ENCODE measurements around the gene ARHGAP42. TPM values are rescaled to one million over a fixed set of nuclear protein-coding genes. Genes with fewer than 3 reads are reported as not detected.

ARHGAP42 gene
- total RNA-seq, 4 donors from 2014 or later: 28.5 to 52.2 (median 40.4) TPM

- no peak overlapping the region for H3K4me3 ChIP-seq
- peaks cover 0 to 48% (median 17%) of the 10 kb centered on the region in 4 donors for H3K4me1 ChIP-seq
- DNase-seq (ENCODE audit: low spot score in 2 of 2): no peak
- H3K27ac ChIP-seq: peak overlapping the region in 2 of 4 donors; percentile 58 to 72
- H3K36me3 ChIP-seq: no peaks in the 10 kb centered on the region
- no peaks in the 10 kb centered on the region for H3K9me3 ChIP-seq
- no peaks in the 10 kb centered on the region for H3K27me3 ChIP-seq
- TF ChIP-seq EP300 (IDR thresholded peaks at IDR 0.05) (no peak), CTCF (IDR thresholded peaks at IDR 0.05) (no peak), POLR2A (IDR thresholded peaks at IDR 0.05) (no peak)
Measured at GRCh38 chr11:100833276-100833675, 146.2 kb downstream of the ARHGAP42 start.

DNA sequence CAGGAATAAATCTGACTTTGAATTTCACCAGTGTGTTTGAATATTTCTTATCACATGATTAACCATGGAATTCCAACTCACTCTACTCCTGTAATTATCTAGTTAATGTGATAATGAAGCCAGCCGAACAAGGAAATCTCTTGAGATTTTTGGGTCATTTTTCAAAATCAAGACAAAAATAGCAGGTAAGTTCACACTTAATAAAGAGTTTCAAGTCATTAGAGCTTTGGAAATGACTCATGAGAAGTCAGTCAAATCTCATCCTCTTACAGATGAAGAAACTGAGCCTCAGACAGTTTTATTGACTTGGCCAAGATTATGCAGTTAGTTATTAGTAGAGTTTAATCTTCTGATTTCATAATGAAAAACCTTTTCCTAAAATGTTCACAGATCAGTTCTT is 148.8 kb downstream of the ARHGAP42 start:
- Histone ChIP-seq H3K4me3 (no peak overlapping the region), H3K4me1 (peaks cover 0 to 36% (median 12%) of the 10 kb centered on the region in 4 donors), H3K36me3 (no peaks in the 10 kb centered on the region), H3K9me3 (no peaks in the 10 kb centered on the region), H3K27me3 (no peaks in the 10 kb centered on the region), H3K27ac (peak overlapping the region in 1 of 4 donors; percentile 8)
- TF ChIP-seq EP300 (IDR thresholded peaks at IDR 0.05) (no peak), CTCF (IDR thresholded peaks at IDR 0.05) (no peak), POLR2A (IDR thresholded peaks at IDR 0.05) (no peak)
- DNase-seq (ENCODE audit: low spot score in 2 of 2): no peak
- 37 to 45% methylated on average over 1 of the region's 1 CpG for WGBS, 2 donors

GRCh38 chr11:100837311-100837710 is 150.2 kb downstream of the ARHGAP42 start:
- Histone ChIP-seq H3K4me1 (peaks cover 0 to 21% (median 5%) of the 10 kb centered on the region in 4 donors), H3K4me3 (no peak overlapping the region), H3K9me3 (no peaks in the 10 kb centered on the region), H3K27me3 (no peaks in the 10 kb centered on the region), H3K36me3 (no peaks in the 10 kb centered on the region), H3K27ac (no peak overlapping the region)
- TF ChIP-seq POLR2A (IDR thresholded peaks at IDR 0.05) (no peak), EP300 (IDR thresholded peaks at IDR 0.05) (no peak), CTCF (IDR thresholded peaks at IDR 0.05) (no peak)
- WGBS, 2 donors: 66 to 71% methylated on average over 2 of the region's 2 CpGs
- DNase-seq (ENCODE audit: low spot score in 2 of 2): no peak

DNA sequence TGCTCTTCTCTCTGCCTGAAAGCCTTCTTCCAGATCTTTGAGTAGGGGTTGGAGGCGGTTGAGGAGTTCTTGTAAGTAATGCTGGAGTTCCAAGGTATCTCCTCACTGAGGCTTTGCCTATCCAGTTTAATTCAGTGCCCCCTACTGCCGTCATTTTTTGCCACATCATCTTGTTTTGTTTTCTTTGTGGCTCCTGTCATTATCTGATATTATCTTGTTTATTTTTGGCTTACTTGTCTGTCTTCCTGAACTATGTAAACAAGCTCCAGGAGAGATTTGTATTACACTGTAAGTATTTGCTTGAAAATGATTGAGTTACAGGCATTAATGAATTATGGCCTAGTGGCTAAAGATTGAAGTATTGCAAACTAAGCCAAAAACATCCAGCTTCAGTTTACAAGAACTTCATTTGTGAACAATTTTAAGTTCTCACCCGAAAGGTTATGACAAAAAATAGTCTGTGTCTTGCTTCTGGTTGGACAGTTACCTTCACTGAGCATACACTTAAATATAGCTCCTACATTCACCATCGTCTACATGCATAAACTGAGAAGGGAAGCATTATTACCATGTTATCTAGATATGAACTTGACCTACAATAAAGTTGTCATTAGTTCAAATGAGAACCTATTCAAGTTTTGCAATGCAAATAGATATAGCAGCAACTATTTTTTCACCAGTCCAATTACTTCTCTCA is 154.8 kb downstream of the ARHGAP42 start:
- no peaks in the 10 kb centered on the region for H3K36me3 ChIP-seq
- TF ChIP-seq POLR2A (IDR thresholded peaks at IDR 0.05) (no peak), EP300 (IDR thresholded peaks at IDR 0.05) (no peak), CTCF (IDR thresholded peaks at IDR 0.05) (no peak)
- no peak for DNase-seq (ENCODE audit: low spot score in 2 of 2)
- no peaks in the 10 kb centered on the region for H3K4me1 ChIP-seq
- H3K4me3 ChIP-seq: no peak overlapping the region
- WGBS, 2 donors: 90 to 94% methylated on average over 4 of the region's 4 CpGs
- H3K27me3 ChIP-seq: no peaks in the 10 kb centered on the region
- no peak overlapping the region for H3K27ac ChIP-seq
- H3K9me3 ChIP-seq: no peaks in the 10 kb centered on the region

DNA sequence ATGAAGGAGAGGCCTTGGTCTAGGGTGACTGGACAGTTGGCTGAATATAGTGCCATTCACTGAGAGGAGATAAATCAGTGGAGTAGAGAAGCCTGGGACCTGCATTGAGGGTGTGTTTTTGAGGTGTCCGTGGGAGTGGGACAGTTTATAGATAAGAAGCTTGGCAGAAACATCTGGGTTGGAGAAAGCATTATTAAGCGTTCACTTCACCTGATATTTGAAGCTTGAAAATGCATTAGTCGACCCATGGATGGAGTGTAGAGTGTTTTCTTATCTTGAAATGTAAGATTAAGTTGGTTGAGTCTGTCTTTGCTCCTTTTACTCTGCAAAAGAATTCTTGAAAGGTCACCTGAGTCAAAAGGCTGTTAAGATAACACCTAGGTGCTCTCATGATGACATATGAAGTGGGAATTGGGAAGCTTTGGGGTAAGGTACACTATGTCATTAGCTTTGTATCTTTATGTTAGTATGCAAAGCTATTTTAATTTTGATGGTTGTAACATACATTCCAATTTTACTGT is 160.7 kb downstream of the ARHGAP42 start:
- DNase-seq (ENCODE audit: low spot score in 2 of 2): no peak
- H3K9me3 ChIP-seq: no peaks in the 10 kb centered on the region
- WGBS, 2 donors: 51 to 52% methylated on average over 3 of the region's 3 CpGs
- H3K4me3 ChIP-seq: no peak overlapping the region
- H3K27ac ChIP-seq: peak overlapping the region in 1 of 4 donors; percentile 86
- no peaks in the 10 kb centered on the region for H3K27me3 ChIP-seq
- no peaks in the 10 kb centered on the region for H3K36me3 ChIP-seq
- no peak for TF ChIP-seq POLR2A (IDR thresholded peaks at IDR 0.05)
- H3K4me1 ChIP-seq: peaks cover 0 to 38% (median 0%) of the 10 kb centered on the region in 4 donors
